ENCODE results near the gene FGFRL1. TPM values are rescaled to one million over a fixed set of nuclear protein-coding genes. Genes with fewer than 3 reads are reported as not detected.

FGFRL1 gene
- total and polyA plus RNA-seq, 2 donors (not counting 1 experiment from before 2014, with no cell fraction given): 6.1 to 10.0 TPM

DNA sequence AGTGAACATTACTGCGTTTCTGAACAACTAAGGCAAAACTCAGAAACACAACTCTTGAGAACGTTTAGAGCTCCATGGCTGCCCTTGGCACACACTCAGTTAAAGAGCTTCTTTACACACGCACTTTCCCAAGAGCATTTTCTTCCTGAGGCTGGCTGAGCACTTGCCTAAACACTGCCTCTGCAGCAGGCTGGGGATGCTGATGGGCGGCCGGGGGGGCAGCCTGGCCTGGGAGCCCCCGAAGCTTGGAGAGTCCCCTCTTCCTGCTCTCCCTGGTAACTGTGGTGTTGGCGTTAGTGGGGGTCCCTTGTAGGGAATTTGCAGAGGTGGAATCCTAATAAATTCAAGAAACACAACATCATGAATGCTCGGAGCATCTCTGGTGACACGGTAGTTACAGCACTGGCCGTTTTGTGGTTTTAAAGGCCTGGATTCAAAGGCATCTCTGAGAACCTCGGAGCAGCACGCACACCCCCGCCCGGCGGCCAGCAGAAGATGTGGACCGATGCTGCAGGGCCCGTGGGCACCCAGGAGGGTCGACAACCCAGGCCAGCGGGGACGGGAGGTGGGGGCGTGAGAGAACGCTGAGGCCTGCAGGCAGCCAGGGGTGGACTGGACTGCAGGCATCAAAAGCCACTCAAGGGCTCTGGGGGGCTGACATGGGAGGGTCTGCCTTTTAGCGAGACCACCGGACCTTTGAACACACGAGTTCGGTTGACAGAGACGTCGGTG lies 45.4 kb downstream of the FGFRL1 start:
- no peaks in the 10 kb centered on the region for H3K9me3 ChIP-seq (ENCODE audit: control insufficient read depth, insufficient read depth, low read depth, low read length)
- H3K4me1 ChIP-seq (ENCODE audit: control insufficient read depth, extremely low read depth, insufficient read depth, low read length): no peaks in the 10 kb centered on the region
- DNase-seq (ENCODE audit: low read depth in 2 of 2): no peak
- no peaks in the 10 kb centered on the region for H3K79me2 ChIP-seq (ENCODE audit: control insufficient read depth, insufficient read depth, low read length)
- H2AFZ ChIP-seq (ENCODE audit: low read length): no peak overlapping the region
- no peaks in the 10 kb centered on the region for H3K36me3 ChIP-seq (ENCODE audit: control insufficient read depth, insufficient read depth, low read length)
- no peak overlapping the region for H3K4me3 ChIP-seq (replicated peaks in 1 of 4; ENCODE audit: control extremely low read depth in 1 of 4, insufficient read depth in 1 of 4, low read depth in 3 of 4, low read length in 4 of 4)
- TF ChIP-seq EZH2 (IDR thresholded peaks at IDR 0.05; ENCODE audit: low read length, missing control alignments): no peak
- TF ChIP-seq, protein P1, sequence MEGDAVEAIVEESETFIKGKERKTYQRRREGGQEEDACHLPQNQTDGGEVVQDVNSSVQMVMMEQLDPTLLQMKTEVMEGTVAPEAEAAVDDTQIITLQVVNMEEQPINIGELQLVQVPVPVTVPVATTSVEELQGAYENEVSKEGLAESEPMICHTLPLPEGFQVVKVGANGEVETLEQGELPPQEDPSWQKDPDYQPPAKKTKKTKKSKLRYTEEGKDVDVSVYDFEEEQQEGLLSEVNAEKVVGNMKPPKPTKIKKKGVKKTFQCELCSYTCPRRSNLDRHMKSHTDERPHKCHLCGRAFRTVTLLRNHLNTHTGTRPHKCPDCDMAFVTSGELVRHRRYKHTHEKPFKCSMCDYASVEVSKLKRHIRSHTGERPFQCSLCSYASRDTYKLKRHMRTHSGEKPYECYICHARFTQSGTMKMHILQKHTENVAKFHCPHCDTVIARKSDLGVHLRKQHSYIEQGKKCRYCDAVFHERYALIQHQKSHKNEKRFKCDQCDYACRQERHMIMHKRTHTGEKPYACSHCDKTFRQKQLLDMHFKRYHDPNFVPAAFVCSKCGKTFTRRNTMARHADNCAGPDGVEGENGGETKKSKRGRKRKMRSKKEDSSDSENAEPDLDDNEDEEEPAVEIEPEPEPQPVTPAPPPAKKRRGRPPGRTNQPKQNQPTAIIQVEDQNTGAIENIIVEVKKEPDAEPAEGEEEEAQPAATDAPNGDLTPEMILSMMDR (conservative IDR thresholded peaks at IDR 0.05 in 1 of 2, IDR thresholded peaks at IDR 0.05 in 1 of 2; ENCODE audit: low read depth in 1 of 2, low read length in 2 of 2): no peak
- H3K27me3 ChIP-seq (ENCODE audit: control insufficient read depth, insufficient read depth, low read length): peaks cover 54% of the 10 kb centered on the region
- H4K20me1 ChIP-seq (ENCODE audit: control insufficient read depth, extremely low read depth, insufficient read depth, low read length): no peaks in the 10 kb centered on the region
- H3K9ac ChIP-seq (ENCODE audit: insufficient read depth, low read length): no peak overlapping the region
- no peak overlapping the region for H3K4me2 ChIP-seq (ENCODE audit: extremely low read depth, insufficient read depth, low read length)
- no peak overlapping the region for H3K27ac ChIP-seq (ENCODE audit: insufficient read depth, low read length)

GRCh38 chr4:1057403-1057745 lies 45.9 kb downstream of the FGFRL1 start:
- Histone ChIP-seq H3K9ac (ENCODE audit: insufficient read depth, low read length) (no peak overlapping the region), H3K9me3 (ENCODE audit: control insufficient read depth, insufficient read depth, low read depth, low read length) (no peaks in the 10 kb centered on the region), H3K4me3 (replicated peaks in 1 of 4; ENCODE audit: control extremely low read depth in 1 of 4, insufficient read depth in 1 of 4, low read depth in 3 of 4, low read length in 4 of 4) (no peak overlapping the region), H3K36me3 (ENCODE audit: control insufficient read depth, insufficient read depth, low read length) (no peaks in the 10 kb centered on the region), H3K27me3 (ENCODE audit: control insufficient read depth, insufficient read depth, low read length) (peaks cover 53% of the 10 kb centered on the region), H3K27ac (ENCODE audit: insufficient read depth, low read length) (no peak overlapping the region), H3K4me2 (ENCODE audit: extremely low read depth, insufficient read depth, low read length) (no peak overlapping the region), H2AFZ (ENCODE audit: low read length) (no peak overlapping the region), H3K79me2 (ENCODE audit: control insufficient read depth, insufficient read depth, low read length) (no peaks in the 10 kb centered on the region), H4K20me1 (ENCODE audit: control insufficient read depth, extremely low read depth, insufficient read depth, low read length) (no peaks in the 10 kb centered on the region), H3K4me1 (ENCODE audit: control insufficient read depth, extremely low read depth, insufficient read depth, low read length) (no peaks in the 10 kb centered on the region)
- no peak for TF ChIP-seq EZH2 (IDR thresholded peaks at IDR 0.05; ENCODE audit: low read length, missing control alignments)
- TF ChIP-seq, protein P1 (conservative IDR thresholded peaks at IDR 0.05 in 1 of 2, IDR thresholded peaks at IDR 0.05 in 1 of 2; ENCODE audit: low read depth in 1 of 2, low read length in 2 of 2): no peak
- no peak for DNase-seq (ENCODE audit: low read depth in 2 of 2)

- no peak overlapping the region for H2AFZ ChIP-seq (ENCODE audit: low read length)
- TF ChIP-seq, protein P1 (conservative IDR thresholded peaks at IDR 0.05 in 1 of 2, IDR thresholded peaks at IDR 0.05 in 1 of 2; ENCODE audit: low read depth in 1 of 2, low read length in 2 of 2): no peak
- TF ChIP-seq EZH2 (IDR thresholded peaks at IDR 0.05; ENCODE audit: low read length, missing control alignments): no peak
- H3K36me3 ChIP-seq (ENCODE audit: control insufficient read depth, insufficient read depth, low read length): no peaks in the 10 kb centered on the region
- peaks cover 44% of the 10 kb centered on the region for H3K27me3 ChIP-seq (ENCODE audit: control insufficient read depth, insufficient read depth, low read length)
- no peaks in the 10 kb centered on the region for H3K79me2 ChIP-seq (ENCODE audit: control insufficient read depth, insufficient read depth, low read length)
- H3K4me2 ChIP-seq (ENCODE audit: extremely low read depth, insufficient read depth, low read length): no peak overlapping the region
- H3K9ac ChIP-seq (ENCODE audit: insufficient read depth, low read length): no peak overlapping the region
- no peak for DNase-seq (ENCODE audit: low read depth in 2 of 2)
- H3K9me3 ChIP-seq (ENCODE audit: control insufficient read depth, insufficient read depth, low read depth, low read length): no peaks in the 10 kb centered on the region
- H3K4me1 ChIP-seq (ENCODE audit: control insufficient read depth, extremely low read depth, insufficient read depth, low read length): no peaks in the 10 kb centered on the region
- H3K4me3 ChIP-seq (replicated peaks in 1 of 4; ENCODE audit: control extremely low read depth in 1 of 4, insufficient read depth in 1 of 4, low read depth in 3 of 4, low read length in 4 of 4): no peak overlapping the region
- H3K27ac ChIP-seq (ENCODE audit: insufficient read depth, low read length): no peak overlapping the region
- no peaks in the 10 kb centered on the region for H4K20me1 ChIP-seq (ENCODE audit: control insufficient read depth, extremely low read depth, insufficient read depth, low read length)
Measured at GRCh38 chr4:1058198-1058996, 47.0 kb downstream of the FGFRL1 start.

All from fibroblast of lung (primary cell).